ENCODE results near the gene CRAMP1.

Gene CRAMP1

GRCh38 chr16:1677942-1678499, 65.9 kb downstream of the CRAMP1 start, which contains the start of gene JPT2 (continued):
- TF ChIP-seq PRDM4 (tag by site-specific recombination; IDR thresholded peaks at IDR 0.05) (no peak), GLIS2 (tag by site-specific recombination; IDR thresholded peaks at IDR 0.05) (peak; percentile 30), ZSCAN30 (tag by site-specific recombination; IDR thresholded peaks at IDR 0.05) (no peak), ZNF629 (tag by site-specific recombination; IDR thresholded peaks at IDR 0.05) (no peak), SCRT2 (tag by site-specific recombination; IDR thresholded peaks at IDR 0.05) (no peak), BCL11B (tag by site-specific recombination; IDR thresholded peaks at IDR 0.05; ENCODE audit: low read depth) (no peak), ATF2 (tag by site-specific recombination; IDR thresholded peaks at IDR 0.05; ENCODE audit: low read depth) (no peak), ZNF692 (tag by site-specific recombination; IDR thresholded peaks at IDR 0.05) (no peak), WT1 (tag by site-specific recombination; IDR thresholded peaks at IDR 0.05) (no peak), RBAK (tag by site-specific recombination; IDR thresholded peaks at IDR 0.05) (no peak), ZNF324 (tag by site-specific recombination; IDR thresholded peaks at IDR 0.05) (no peak), ZBTB26 (tag by site-specific recombination; optimal IDR thresholded peaks at IDR 0.05) (peak; percentile 96), ZNF114 (tag by site-specific recombination; IDR thresholded peaks at IDR 0.05) (no peak), MYNN (tag by site-specific recombination; IDR thresholded peaks at IDR 0.05; ENCODE audit: borderline replicate concordance) (no peak), ELK4 (IDR thresholded peaks at IDR 0.05; ENCODE audit: borderline replicate concordance, low read depth, low read length) (no peak), ZNF394 (tag by site-specific recombination; IDR thresholded peaks at IDR 0.05; ENCODE audit: borderline replicate concordance) (no peak), ZXDB (tag by site-specific recombination; IDR thresholded peaks at IDR 0.05) (no peak), ZNF610 (tag by site-specific recombination; IDR thresholded peaks at IDR 0.05; ENCODE audit: borderline replicate concordance) (no peak), ZNF350 (tag by site-specific recombination; IDR thresholded peaks at IDR 0.05) (no peak), KLF7 (tag by site-specific recombination; IDR thresholded peaks at IDR 0.05; ENCODE audit: borderline replicate concordance) (no peak), ZNF202 (tag by site-specific recombination; IDR thresholded peaks at IDR 0.05; ENCODE audit: borderline replicate concordance) (no peak), ZNF548 (tag by site-specific recombination; IDR thresholded peaks at IDR 0.05) (no peak), ZNF16 (tag by site-specific recombination; IDR thresholded peaks at IDR 0.05; ENCODE audit: low read depth) (no peak), ZNF335 (tag by site-specific recombination; conservative IDR thresholded peaks at IDR 0.05) (no peak), ZEB2 (tag by site-specific recombination; IDR thresholded peaks at IDR 0.05) (no peak), ZSCAN16 (tag by site-specific recombination; IDR thresholded peaks at IDR 0.05) (no peak), ZNF23 (tag by site-specific recombination; IDR thresholded peaks at IDR 0.05; ENCODE audit: borderline replicate concordance) (no peak), KLF8 (tag by site-specific recombination; IDR thresholded peaks at IDR 0.05) (peak; percentile 97), ZNF530 (tag by site-specific recombination; IDR thresholded peaks at IDR 0.05; ENCODE audit: low read depth) (no peak), ZNF670 (tag by site-specific recombination; IDR thresholded peaks at IDR 0.05; ENCODE audit: low read depth) (no peak)
